ENCODE measurements around the gene UCP2.

The UCP2 gene

GRCh38 chr11:73950869-73951710, 31.6 kb downstream of the UCP2 start, which contains the start of gene DNAJB13:
DNAJB13 (plus strand) TSS chr11:73951026; CDS start chr11:73951070, 44 bp downstream.
- no peaks in the 10 kb centered on the region for H3K9me2 ChIP-seq (replicated peaks; ENCODE audit: control insufficient read depth, low read length)
- TF ChIP-seq CTCF (IDR thresholded peaks at IDR 0.05; ENCODE audit: low read depth, low read length, poor library complexity, severe bottlenecking) (no peak), EZH2phosphoT487 (IDR thresholded peaks at IDR 0.05; ENCODE audit: borderline replicate concordance, low read length) (no peak)
- H3K79me2 ChIP-seq (ENCODE audit: control insufficient read depth, low read length): no peaks in the 10 kb centered on the region
- H3K4me2 ChIP-seq (ENCODE audit: low read length): no peak within 1 kb of the TSS
- H3K27ac ChIP-seq (ENCODE audit: low read depth, low read length): no peak within 1 kb of the TSS
- no peaks in the 10 kb centered on the region for H3K9me3 ChIP-seq (ENCODE audit: control insufficient read depth, insufficient read depth, low read length)
- no peaks in the 10 kb centered on the region for H4K20me1 ChIP-seq (ENCODE audit: control insufficient read depth, insufficient read depth, low read depth, low read length)
- no peak within 1 kb of the TSS for H3K4me3 ChIP-seq (ENCODE audit: low read length)
- H3F3A ChIP-seq (ENCODE audit: control insufficient read depth, insufficient read depth): no peaks in the 10 kb centered on the region
- H3K4me1 ChIP-seq (ENCODE audit: control insufficient read depth, low read length): no peaks in the 10 kb centered on the region
- peaks cover 3% of the 10 kb centered on the region; the same call in 1 of the 2 replicates for H3K27me3 ChIP-seq (ENCODE audit: control insufficient read depth, low read length)
- no peaks in the 10 kb centered on the region for H3K36me3 ChIP-seq (ENCODE audit: control insufficient read depth, low read length)

- TF ChIP-seq EZH2phosphoT487 (IDR thresholded peaks at IDR 0.05; ENCODE audit: borderline replicate concordance, low read length): no peak
- no peak overlapping the region for H3K4me2 ChIP-seq (ENCODE audit: low read length)
- H4K20me1 ChIP-seq (ENCODE audit: control insufficient read depth, insufficient read depth, low read depth, low read length): no peaks in the 10 kb centered on the region
- H3K27ac ChIP-seq (ENCODE audit: low read depth, low read length): no peak overlapping the region
- H3K4me1 ChIP-seq (ENCODE audit: control insufficient read depth, low read length): no peaks in the 10 kb centered on the region
- no peak overlapping the region for H3K4me3 ChIP-seq (ENCODE audit: low read length)
- no peaks in the 10 kb centered on the region for H3F3A ChIP-seq (ENCODE audit: control insufficient read depth, insufficient read depth)
- H3K9me2 ChIP-seq (replicated peaks; ENCODE audit: control insufficient read depth, low read length): no peaks in the 10 kb centered on the region
- H3K79me2 ChIP-seq (ENCODE audit: control insufficient read depth, low read length): no peaks in the 10 kb centered on the region
- H3K9me3 ChIP-seq (ENCODE audit: control insufficient read depth, insufficient read depth, low read length): no peaks in the 10 kb centered on the region
- H3K36me3 ChIP-seq (ENCODE audit: control insufficient read depth, low read length): no peaks in the 10 kb centered on the region
- no peaks in the 10 kb centered on the region for H3K27me3 ChIP-seq (ENCODE audit: control insufficient read depth, low read length)
Measured at GRCh38 chr11:73949912-73950311, 32.7 kb downstream of the UCP2 start.

- TF ChIP-seq CTCF (IDR thresholded peaks at IDR 0.05; ENCODE audit: low read depth, low read length, poor library complexity, severe bottlenecking) (no peak), EZH2phosphoT487 (IDR thresholded peaks at IDR 0.05; ENCODE audit: borderline replicate concordance, low read length) (no peak)
Measured at GRCh38 chr11:73949246-73949645, 33.4 kb downstream of the UCP2 start.

GRCh38 chr11:73946798-73947458, 35.7 kb downstream of the UCP2 start:
- Histone ChIP-seq H3K27ac (ENCODE audit: low read depth, low read length) (no peak overlapping the region), H4K20me1 (ENCODE audit: control insufficient read depth, insufficient read depth, low read depth, low read length) (no peaks in the 10 kb centered on the region), H3K4me2 (ENCODE audit: low read length) (no peak overlapping the region), H3K79me2 (ENCODE audit: control insufficient read depth, low read length) (no peaks in the 10 kb centered on the region), H3K36me3 (ENCODE audit: control insufficient read depth, low read length) (no peaks in the 10 kb centered on the region), H3K4me3 (ENCODE audit: low read length) (no peak overlapping the region), H3F3A (ENCODE audit: control insufficient read depth, insufficient read depth) (no peaks in the 10 kb centered on the region), H3K9me2 (replicated peaks; ENCODE audit: control insufficient read depth, low read length) (no peaks in the 10 kb centered on the region), H3K27me3 (ENCODE audit: control insufficient read depth, low read length) (no peaks in the 10 kb centered on the region), H3K4me1 (ENCODE audit: control insufficient read depth, low read length) (no peaks in the 10 kb centered on the region), H3K9me3 (ENCODE audit: control insufficient read depth, insufficient read depth, low read length) (peaks cover 2% of the 10 kb centered on the region; the same call in 1 of the 2 replicates)
- TF ChIP-seq EZH2phosphoT487 (IDR thresholded peaks at IDR 0.05; ENCODE audit: borderline replicate concordance, low read length) (no peak), CTCF (IDR thresholded peaks at IDR 0.05; ENCODE audit: low read depth, low read length, poor library complexity, severe bottlenecking) (no peak)

More at GRCh38 chr11:73949246-73949645, 33.4 kb downstream of the UCP2 start:
- H3K4me3 ChIP-seq (ENCODE audit: low read length): no peak overlapping the region
- H3F3A ChIP-seq (ENCODE audit: control insufficient read depth, insufficient read depth): no peaks in the 10 kb centered on the region
- no peaks in the 10 kb centered on the region for H4K20me1 ChIP-seq (ENCODE audit: control insufficient read depth, insufficient read depth, low read depth, low read length)
- no peak overlapping the region for H3K4me2 ChIP-seq (ENCODE audit: low read length)
- H3K27ac ChIP-seq (ENCODE audit: low read depth, low read length): no peak overlapping the region
- H3K9me2 ChIP-seq (replicated peaks; ENCODE audit: control insufficient read depth, low read length): no peaks in the 10 kb centered on the region
- no peaks in the 10 kb centered on the region for H3K36me3 ChIP-seq (ENCODE audit: control insufficient read depth, low read length)
- no peaks in the 10 kb centered on the region for H3K9me3 ChIP-seq (ENCODE audit: control insufficient read depth, insufficient read depth, low read length)
- no peaks in the 10 kb centered on the region for H3K27me3 ChIP-seq (ENCODE audit: control insufficient read depth, low read length)
- no peaks in the 10 kb centered on the region for H3K79me2 ChIP-seq (ENCODE audit: control insufficient read depth, low read length)
- H3K4me1 ChIP-seq (ENCODE audit: control insufficient read depth, low read length): no peaks in the 10 kb centered on the region

All from DOHH2 (cell line).